22Rv1 (cell line): ENCODE results near the gene NFIL3.
"Not testable (repeated sequence)": the region's sequence is repeated elsewhere in the genome, so short reads cannot be mapped to it uniquely, and the experiment has no call there.

Source experiments
- CTCF ChIP-seq: fragments of 450-650 bp; IDR thresholded peaks from 2 replicates; pipeline ENCODE4 v1.5.1; 2017; ENCODE audit warnings: mild to moderate bottlenecking
- ZFX ChIP-seq: fragments of 450-650 bp; IDR thresholded peaks from 2 replicates; pipeline ENCODE4 v1.6.1; 2017; ENCODE audit warnings: antibody characterized with exemption, borderline replicate concordance

- not testable (repeated sequence) for TF ChIP-seq CTCF, ZFX
Observed at GRCh38 chr9:91378054-91378453, 45.6 kb downstream of the NFIL3 start.
